GM21423 (cell line): ENCODE results near the gene ZNF341.

Source experiments
- ATAC-seq: cut with Tn5 transposase; IDR thresholded peaks from one replicate; pipeline ENCODE4 v1.9.1; 2021; ENCODE audit warnings: mild to moderate bottlenecking, moderate library complexity; ENCODE audit not compliant: unreplicated experiment

Gene ZNF341

GRCh38 chr20:33701629-33702450, 30.0 kb upstream of the ZNF341 start:
- ATAC-seq: no peak

- no peak for ATAC-seq
Observed at GRCh38 chr20:33702861-33703260, 28.9 kb upstream of the ZNF341 start.

- ATAC-seq: no peak
Observed at GRCh38 chr20:33703498-33704137, 28.2 kb upstream of the ZNF341 start.

- no peak for ATAC-seq
Observed at GRCh38 chr20:33704197-33704924, 27.4 kb upstream of the ZNF341 start.

- ATAC-seq: no peak
Observed at GRCh38 chr20:33707668-33708067, 24.1 kb upstream of the ZNF341 start.

GRCh38 chr20:33709398-33709797, 22.4 kb upstream of the ZNF341 start:
- ATAC-seq: no peak

- no peak for ATAC-seq
Observed at GRCh38 chr20:33709905-33710541, 21.8 kb upstream of the ZNF341 start.

- no peak for ATAC-seq
Observed at GRCh38 chr20:33710681-33711445, 20.9 kb upstream of the ZNF341 start.

GRCh38 chr20:33711446-33711738, 20.4 kb upstream of the ZNF341 start:
- no peak for ATAC-seq

- ATAC-seq: no peak
Observed at GRCh38 chr20:33713865-33714367, 17.9 kb upstream of the ZNF341 start.

- no peak for ATAC-seq
Observed at GRCh38 chr20:33716498-33716897, 15.3 kb upstream of the ZNF341 start.

GRCh38 chr20:33719277-33719988, 12.4 kb upstream of the ZNF341 start:
- no peak for ATAC-seq

GRCh38 chr20:33719989-33720709, 11.6 kb upstream of the ZNF341 start, which contains the start of gene PXMP4:
Gene PXMP4, minus strand, starts transcription at chr20:33720310. Its CDS starts 103 bp downstream, at chr20:33720207.
- peak; percentile 90 for ATAC-seq

GRCh38 chr20:33721391-33722140, 10.2 kb upstream of the ZNF341 start:
- ATAC-seq: no peak

- no peak for ATAC-seq
Observed at GRCh38 chr20:33724439-33725094, 7.2 kb upstream of the ZNF341 start.

- ATAC-seq: no peak
Observed at GRCh38 chr20:33725607-33726264, 6.1 kb upstream of the ZNF341 start.

GRCh38 chr20:33727115-33727479, 4.7 kb upstream of the ZNF341 start:
- no peak for ATAC-seq
